ENCODE data around the gene TOLLIP. TPM values are rescaled to one million over a fixed set of nuclear protein-coding genes. Genes with fewer than 3 reads are reported as not detected.

The TOLLIP gene
- total RNA-seq, 4 donors from 2014 or later = 49.8 to 91.7 (median 85.0) TPM

DNA sequence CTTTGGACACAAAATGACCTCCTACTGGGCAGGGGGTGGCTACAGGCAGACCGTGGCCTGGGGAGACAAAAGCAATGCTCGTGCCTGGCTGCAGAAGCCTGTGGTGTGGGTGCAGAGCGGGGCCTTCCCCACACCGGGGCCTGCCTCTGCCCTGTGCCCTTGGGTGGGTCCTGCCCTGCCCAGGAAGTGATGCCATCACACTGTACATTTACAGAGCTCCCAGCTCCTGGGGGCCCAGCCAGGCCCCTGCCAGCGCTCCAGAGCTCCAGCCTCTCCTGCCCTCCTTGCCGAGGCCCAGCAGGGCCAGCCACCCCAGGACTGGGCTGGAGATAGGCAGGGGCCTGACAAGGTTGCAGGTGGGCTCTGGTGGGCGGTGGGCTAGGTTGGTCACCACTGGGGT is 46.4 kb downstream of the TOLLIP start:
- no peak for TF ChIP-seq POLR2A (IDR thresholded peaks at IDR 0.05)
- Histone ChIP-seq H3K36me3 (no peaks in the 10 kb centered on the region), H3K27ac (peak overlapping the region; percentile 79 to 87 (median 83)), H3K4me1 (peaks cover 4 to 18% of the 10 kb centered on the region in 2 donors), H3K27me3 (no peaks in the 10 kb centered on the region), H3K9me3 (no peaks in the 10 kb centered on the region), H3K4me3 (peak overlapping the region; percentile 58 to 69 (median 64))
- DNase-seq (no peak), ATAC-seq (no peak)
- in situ Hi-C loops (cut with MboI; ENCODE audit: low sequenced_read_pairs in 4 of 4) = loop anchor here in 1 of 4 donors (25.0 kb wide), 1 partner anchor 249 kb away; no protein-coding TSS in a partner anchor
- intact Hi-C loops (cut with DNase I; ENCODE audit: low total_unique reads) = loop anchor here (1.0 to 10.0 kb wide), 4 partner anchors 34 to 122 kb away; partner anchors contain the start of gene BRSK2

GRCh38 chr11:1262172-1263006 is 47.0 kb downstream of the TOLLIP start:
- in situ Hi-C loops (cut with MboI; ENCODE audit: low sequenced_read_pairs in 4 of 4) = loop anchor here in 1 of 4 donors (25.0 kb wide), 1 partner anchor 250 kb away; no protein-coding TSS in a partner anchor
- peaks cover 4 to 18% of the 10 kb centered on the region in 2 donors for H3K4me1 ChIP-seq
- no peaks in the 10 kb centered on the region for H3K27me3 ChIP-seq
- peak; percentile 84 to 94 for ATAC-seq
- DNase-seq = peak; percentile 86 to 91
- peak overlapping the region; percentile 79 to 87 (median 83) for H3K27ac ChIP-seq
- no peaks in the 10 kb centered on the region for H3K9me3 ChIP-seq
- intact Hi-C loops (cut with DNase I; ENCODE audit: low total_unique reads) = loop anchor here (1.0 to 10.0 kb wide), 4 partner anchors 35 to 122 kb away; partner anchors contain the start of gene BRSK2
- H3K36me3 ChIP-seq = no peaks in the 10 kb centered on the region
- TF ChIP-seq, protein P1, sequence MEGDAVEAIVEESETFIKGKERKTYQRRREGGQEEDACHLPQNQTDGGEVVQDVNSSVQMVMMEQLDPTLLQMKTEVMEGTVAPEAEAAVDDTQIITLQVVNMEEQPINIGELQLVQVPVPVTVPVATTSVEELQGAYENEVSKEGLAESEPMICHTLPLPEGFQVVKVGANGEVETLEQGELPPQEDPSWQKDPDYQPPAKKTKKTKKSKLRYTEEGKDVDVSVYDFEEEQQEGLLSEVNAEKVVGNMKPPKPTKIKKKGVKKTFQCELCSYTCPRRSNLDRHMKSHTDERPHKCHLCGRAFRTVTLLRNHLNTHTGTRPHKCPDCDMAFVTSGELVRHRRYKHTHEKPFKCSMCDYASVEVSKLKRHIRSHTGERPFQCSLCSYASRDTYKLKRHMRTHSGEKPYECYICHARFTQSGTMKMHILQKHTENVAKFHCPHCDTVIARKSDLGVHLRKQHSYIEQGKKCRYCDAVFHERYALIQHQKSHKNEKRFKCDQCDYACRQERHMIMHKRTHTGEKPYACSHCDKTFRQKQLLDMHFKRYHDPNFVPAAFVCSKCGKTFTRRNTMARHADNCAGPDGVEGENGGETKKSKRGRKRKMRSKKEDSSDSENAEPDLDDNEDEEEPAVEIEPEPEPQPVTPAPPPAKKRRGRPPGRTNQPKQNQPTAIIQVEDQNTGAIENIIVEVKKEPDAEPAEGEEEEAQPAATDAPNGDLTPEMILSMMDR (IDR thresholded peaks at IDR 0.05 in 4 of 5, conservative IDR thresholded peaks at IDR 0.05 in 1 of 5) = no peak
- peak; percentile 50 to 52 for TF ChIP-seq POLR2A (IDR thresholded peaks at IDR 0.05)
- H3K4me3 ChIP-seq = peak overlapping the region; percentile 58 to 69 (median 64)

DNA sequence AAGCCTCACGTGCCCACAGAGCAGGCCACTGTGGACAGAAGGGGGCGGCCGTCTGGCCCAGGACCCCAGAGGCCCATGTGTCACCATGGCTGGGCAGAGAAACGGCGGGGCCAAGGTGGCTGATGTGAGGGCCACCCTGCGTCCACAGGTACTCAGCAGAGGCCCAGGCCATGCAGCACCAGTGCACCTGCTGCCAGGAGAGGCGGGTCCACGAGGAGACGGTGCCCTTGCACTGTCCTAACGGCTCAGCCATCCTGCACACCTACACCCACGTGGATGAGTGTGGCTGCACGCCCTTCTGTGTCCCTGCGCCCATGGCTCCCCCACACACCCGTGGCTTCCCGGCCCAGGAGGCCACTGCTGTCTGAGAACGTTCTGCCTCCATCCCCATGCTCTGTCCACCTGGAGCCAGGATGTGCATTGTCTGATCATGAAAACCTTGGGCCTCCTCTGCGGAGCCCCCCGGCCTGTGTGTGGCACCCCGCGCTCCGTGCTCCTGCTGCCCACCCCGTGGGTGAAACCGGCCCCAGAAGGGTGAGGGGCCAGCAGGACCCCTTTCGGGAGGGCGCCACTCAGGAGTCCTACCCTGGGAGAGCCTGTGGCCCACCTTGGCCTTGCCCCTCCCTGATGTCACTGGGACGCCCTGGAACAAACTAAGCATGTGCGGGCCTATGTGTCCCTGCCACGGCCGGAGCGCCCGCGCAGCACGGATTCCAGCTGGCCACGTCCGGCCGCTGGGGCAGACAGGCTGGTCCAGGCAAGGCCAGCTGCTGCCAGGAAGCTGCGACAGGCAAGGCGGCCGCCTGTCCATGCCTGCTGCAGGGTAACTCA is 48.0 kb downstream of the TOLLIP start:
- ATAC-seq = no peak
- in situ Hi-C loops (cut with MboI; ENCODE audit: low sequenced_read_pairs in 4 of 4) (loop anchor here in 1 of 4 donors (25.0 kb wide), 1 partner anchor 251 kb away; no protein-coding TSS in a partner anchor), intact Hi-C loops (cut with DNase I; ENCODE audit: low total_unique reads) (loop anchor here (5.0 to 10.0 kb wide), 3 partner anchors 36 to 123 kb away; partner anchors contain the start of gene BRSK2)
- TF ChIP-seq POLR2A (IDR thresholded peaks at IDR 0.05) = no peak
- TF ChIP-seq, protein P1 (IDR thresholded peaks at IDR 0.05 in 4 of 5, conservative IDR thresholded peaks at IDR 0.05 in 1 of 5) = no peak
- peak overlapping the region in 3 of 4 donors; percentile 79 to 87 (median 86) for H3K27ac ChIP-seq
- H3K4me3 ChIP-seq = peak overlapping the region; percentile 58 to 69 (median 64)
- no peak for DNase-seq
- peaks cover 4 to 18% of the 10 kb centered on the region in 2 donors for H3K4me1 ChIP-seq
- H3K36me3 ChIP-seq = no peaks in the 10 kb centered on the region
- no peaks in the 10 kb centered on the region for H3K9me3 ChIP-seq
- H3K27me3 ChIP-seq = no peaks in the 10 kb centered on the region

DNA sequence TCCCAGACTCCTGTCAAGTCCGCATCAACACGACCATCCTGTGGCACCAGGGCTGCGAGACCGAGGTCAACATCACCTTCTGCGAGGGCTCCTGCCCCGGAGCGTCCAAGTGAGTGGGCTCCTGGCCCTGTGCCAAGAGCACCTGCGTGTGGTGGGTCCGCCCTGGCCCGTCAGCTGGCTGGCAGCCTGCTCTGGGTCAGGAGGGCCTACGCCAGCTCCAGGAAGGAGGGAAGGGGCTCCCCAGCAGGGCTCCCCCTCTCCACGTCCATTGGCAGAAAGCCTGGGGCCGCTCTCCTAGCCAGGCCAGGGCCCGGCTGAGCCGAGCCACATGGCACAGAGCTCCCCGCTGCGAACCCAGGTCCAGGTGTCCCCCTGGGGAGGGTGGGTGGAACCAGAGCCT is 48.8 kb downstream of the TOLLIP start:
- DNase-seq (no peak), ATAC-seq (no peak)
- in situ Hi-C loops (cut with MboI; ENCODE audit: low sequenced_read_pairs in 4 of 4) = loop anchor here in 1 of 4 donors (25.0 kb wide), 1 partner anchor 252 kb away; no protein-coding TSS in a partner anchor
- Histone ChIP-seq H3K36me3 (no peaks in the 10 kb centered on the region), H3K9me3 (no peaks in the 10 kb centered on the region), H3K4me1 (peaks cover 4 to 18% of the 10 kb centered on the region in 2 donors), H3K4me3 (no peak overlapping the region), H3K27ac (no peak overlapping the region), H3K27me3 (no peaks in the 10 kb centered on the region)
- TF ChIP-seq, protein P1 (IDR thresholded peaks at IDR 0.05 in 4 of 5, conservative IDR thresholded peaks at IDR 0.05 in 1 of 5) = no peak
- TF ChIP-seq POLR2A (IDR thresholded peaks at IDR 0.05) = no peak
- intact Hi-C loops (cut with DNase I; ENCODE audit: low total_unique reads) = loop anchor here (5.0 to 10.0 kb wide), 3 partner anchors 37 to 124 kb away; partner anchors contain the start of gene BRSK2
